CD4-positive, alpha-beta T cell treated with Interleukin-17A for 1 hour (primary cell): ENCODE results near the gene RDX.
"Not testable (repeated sequence)": the region's sequence is repeated elsewhere in the genome, so short reads cannot be mapped to it uniquely, and the experiment has no call there.

Source experiments
- DNase-seq: peaks from one replicate; pipeline ENCODE4 v3.0.0-alpha.2; 2020

The RDX gene

GRCh38 chr11:110262072-110262403 is 34.4 kb downstream of the RDX start:
- DNase-seq = no peak

- no peak for DNase-seq
Measured at GRCh38 chr11:110261195-110262071, 35.0 kb downstream of the RDX start.

GRCh38 chr11:110253525-110253924 is 42.9 kb downstream of the RDX start:
- DNase-seq = no peak

- no peak for DNase-seq
Measured at GRCh38 chr11:110251836-110252235, 44.6 kb downstream of the RDX start.

- no peak for DNase-seq
Measured at GRCh38 chr11:110250168-110250567, 46.2 kb downstream of the RDX start.

- no peak for DNase-seq
Measured at GRCh38 chr11:110249766-110250165, 46.6 kb downstream of the RDX start.

GRCh38 chr11:110249066-110249465 is 47.3 kb downstream of the RDX start:
- DNase-seq = peak; percentile 4

GRCh38 chr11:110243791-110244190 is 52.6 kb downstream of the RDX start:
- DNase-seq = no peak

- DNase-seq = no peak
Measured at GRCh38 chr11:110242746-110243145, 53.7 kb downstream of the RDX start.

- DNase-seq = no peak
Measured at GRCh38 chr11:110242188-110242587, 54.2 kb downstream of the RDX start.

GRCh38 chr11:110235966-110236365 is 60.4 kb downstream of the RDX start:
- DNase-seq = no peak

GRCh38 chr11:110230377-110230776 is 66.0 kb downstream of the RDX start:
- DNase-seq = no peak

GRCh38 chr11:110219006-110219785 is 77.2 kb downstream of the RDX start:
- DNase-seq = no peak

GRCh38 chr11:110217936-110218335 is 78.5 kb downstream of the RDX start:
- DNase-seq = no peak

- DNase-seq = no peak
Measured at GRCh38 chr11:110217223-110217877, 79.1 kb downstream of the RDX start.

GRCh38 chr11:110209313-110209694 is 87.1 kb downstream of the RDX start:
- not testable (repeated sequence) for DNase-seq

- peak; percentile 17 for DNase-seq
Measured at GRCh38 chr11:110208678-110209312, 87.6 kb downstream of the RDX start.

- DNase-seq = no peak
Measured at GRCh38 chr11:110207123-110207522, 89.3 kb downstream of the RDX start.

GRCh38 chr11:110200836-110201235 is 95.6 kb downstream of the RDX start:
- DNase-seq = no peak

GRCh38 chr11:110200241-110200640 is 96.2 kb downstream of the RDX start:
- DNase-seq = no peak

GRCh38 chr11:110199184-110199981 is 97.0 kb downstream of the RDX start:
- no peak for DNase-seq

GRCh38 chr11:110198031-110198729 is 98.2 kb downstream of the RDX start:
- no peak for DNase-seq
